Mesodermal cell (in vitro differentiated cells): ENCODE measurements around the gene INO80E.

ENCODE experiments used
- H3K27ac ChIP-seq: 2 replicates; pipeline ENCODE4 v1.7.0; 2013; ENCODE audit warnings: mild to moderate bottlenecking, low read depth, low read length, moderate library complexity; ENCODE audit not compliant: severe bottlenecking
- H3K36me3 ChIP-seq: 2 replicates; pipeline ENCODE4 v1.7.1; 2013; ENCODE audit warnings: mild to moderate bottlenecking, low read length, moderate library complexity; ENCODE audit not compliant: control insufficient read depth, insufficient read depth
- H3K4me1 ChIP-seq: one replicate; pipeline ENCODE4 v1.7.1; 2013; ENCODE audit warnings: mild to moderate bottlenecking, low read length; ENCODE audit not compliant: insufficient read depth, control insufficient read depth, poor library complexity, severe bottlenecking
- H3K4me3 ChIP-seq: 2 replicates; pipeline ENCODE4 v1.7.0; 2013; ENCODE audit warnings: low read length, control low read depth, mild to moderate bottlenecking; ENCODE audit not compliant: insufficient read depth, poor library complexity, severe bottlenecking; ENCODE audit errors: extremely low read depth
- H3K9me3 ChIP-seq: 2 replicates; pipeline ENCODE4 v1.7.1; 2013; ENCODE audit warnings: mild to moderate bottlenecking, low read length, moderate library complexity; ENCODE audit not compliant: control insufficient read depth
- WGBS, 2 experiments: methylation state at CpG; one replicate each; pipeline ENCODE4 v1.1.5; 2013; ENCODE audit warnings: missing lambda C conversion rate in 2 of 2; ENCODE audit not compliant: insufficient coverage in 2 of 2; 5-methylcytosine and 5-hydroxymethylcytosine counted together

Gene INO80E

GRCh38 chr16:29975811-29976511 is 20.1 kb upstream of the INO80E start:
- H3K36me3 ChIP-seq, result peaks cover 63% of the 10 kb centered on the region
- H3K4me3 ChIP-seq, result peak overlapping the region; percentile 80
- H3K4me1 ChIP-seq, result peaks cover 21% of the 10 kb centered on the region
- 53 to 57% methylated on average over 6 of the region's 6 CpGs for WGBS, 2 experiments
- H3K9me3 ChIP-seq, result peaks cover 8% of the 10 kb centered on the region
- peak overlapping the region; percentile 36 for H3K27ac ChIP-seq

GRCh38 chr16:29977063-29977825 is 18.8 kb upstream of the INO80E start:
- Histone ChIP-seq H3K4me1 (peaks cover 21% of the 10 kb centered on the region), H3K9me3 (peaks cover 8% of the 10 kb centered on the region), H3K27ac (no peak overlapping the region), H3K4me3 (peak overlapping the region; percentile 8), H3K36me3 (peaks cover 65% of the 10 kb centered on the region)
- 85 to 87% methylated on average over 4 to 7 of the region's 9 CpGs for WGBS, 2 experiments

GRCh38 chr16:29978081-29978480 is 18.0 kb upstream of the INO80E start:
- Histone ChIP-seq H3K36me3 (peaks cover 66% of the 10 kb centered on the region), H3K4me1 (peaks cover 21% of the 10 kb centered on the region), H3K4me3 (no peak overlapping the region), H3K27ac (no peak overlapping the region), H3K9me3 (no peaks in the 10 kb centered on the region)
- 99 to 100% methylated on average over 8 to 9 of the region's 9 CpGs for WGBS, 2 experiments

- H3K36me3 ChIP-seq, result peaks cover 72% of the 10 kb centered on the region
- no peak overlapping the region for H3K4me3 ChIP-seq
- peaks cover 21% of the 10 kb centered on the region for H3K4me1 ChIP-seq
- H3K27ac ChIP-seq, result no peak overlapping the region
- H3K9me3 ChIP-seq, result no peaks in the 10 kb centered on the region
- 93 to 95% methylated on average over 7 of the region's 9 CpGs for WGBS, 2 experiments
Measured at GRCh38 chr16:29978564-29979270, 17.3 kb upstream of the INO80E start.

GRCh38 chr16:29982560-29983419 is 13.3 kb upstream of the INO80E start:
- Histone ChIP-seq H3K9me3 (no peaks in the 10 kb centered on the region), H3K36me3 (peaks cover 100% of the 10 kb centered on the region), H3K27ac (no peak overlapping the region), H3K4me3 (no peak overlapping the region), H3K4me1 (no peaks in the 10 kb centered on the region)
- WGBS, 2 experiments, result 96 to 97% methylated on average over 16 to 24 of the region's 24 CpGs

- Histone ChIP-seq H3K9me3 (no peaks in the 10 kb centered on the region), H3K27ac (no peak overlapping the region), H3K36me3 (peaks cover 100% of the 10 kb centered on the region), H3K4me3 (no peak overlapping the region), H3K4me1 (no peaks in the 10 kb centered on the region)
- whole genome bisulfite sequencing, 2 experiments, result 98 to 100% methylated on average over 9 to 11 of the region's 12 CpGs
Measured at GRCh38 chr16:29983420-29984136, 12.5 kb upstream of the INO80E start.

- WGBS, 2 experiments, result 89 to 96% methylated on average over 4 to 6 of the region's 6 CpGs
- Histone ChIP-seq H3K4me1 (no peaks in the 10 kb centered on the region), H3K9me3 (no peaks in the 10 kb centered on the region), H3K36me3 (peaks cover 100% of the 10 kb centered on the region), H3K4me3 (no peak overlapping the region), H3K27ac (no peak overlapping the region)
Measured at GRCh38 chr16:29984137-29984763, 11.8 kb upstream of the INO80E start.

- WGBS, 2 experiments, result 97% methylated on average over 4 of the region's 5 CpGs; no CpG with 5 or more reads in 1 of the 2 experiments
- no peaks in the 10 kb centered on the region for H3K9me3 ChIP-seq
- H3K27ac ChIP-seq, result no peak overlapping the region
- peaks cover 100% of the 10 kb centered on the region for H3K36me3 ChIP-seq
- H3K4me1 ChIP-seq, result no peaks in the 10 kb centered on the region
- H3K4me3 ChIP-seq, result no peak overlapping the region
Measured at GRCh38 chr16:29984764-29985147, 11.3 kb upstream of the INO80E start.

GRCh38 chr16:29985271-29985811 is 10.7 kb upstream of the INO80E start:
- H3K27ac ChIP-seq, result no peak overlapping the region
- H3K36me3 ChIP-seq, result peaks cover 100% of the 10 kb centered on the region
- H3K9me3 ChIP-seq, result no peaks in the 10 kb centered on the region
- no peak overlapping the region for H3K4me3 ChIP-seq
- no peaks in the 10 kb centered on the region for H3K4me1 ChIP-seq
- WGBS, 2 experiments, result 96% methylated on average over 23 to 27 of the region's 28 CpGs
